ENCODE results near the gene LRRTM1. TPM values are rescaled to one million over a fixed set of nuclear protein-coding genes. Genes with fewer than 3 reads are reported as not detected.

Gene LRRTM1
- total and polyA plus RNA-seq, 4 donors = 0.09 TPM; not detected in 3

DNA sequence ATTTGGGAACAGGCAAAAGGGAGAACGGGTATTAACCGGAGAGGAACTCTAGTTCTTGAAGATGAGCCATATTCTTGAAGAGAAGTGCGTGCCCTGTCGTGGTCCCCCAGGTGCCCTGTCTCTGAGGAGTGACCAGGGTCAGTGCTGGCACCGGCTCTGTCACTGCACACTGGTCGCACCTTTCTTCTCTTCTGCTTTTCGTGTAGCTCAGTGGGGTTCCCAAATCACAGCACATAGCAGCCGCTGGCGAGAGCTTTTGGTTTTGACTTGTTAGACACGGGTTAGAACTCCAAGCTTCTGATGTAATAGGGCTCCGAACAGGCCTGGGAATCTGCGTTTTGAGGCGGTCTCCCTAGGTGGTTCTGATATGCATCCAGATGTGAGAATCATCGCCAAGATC is 18.4 kb upstream of the LRRTM1 start:
- Histone ChIP-seq H3K9ac (ENCODE audit: low read depth in 1 of 2, low read length in 2 of 2) (no peak overlapping the region), H3K9me3 (ENCODE audit: control insufficient read depth in 4 of 4, low read length in 3 of 4) (no peaks in the 10 kb centered on the region), H3K27ac (ENCODE audit: low read depth in 1 of 2, low read length in 2 of 2) (no peak overlapping the region), H3K36me3 (ENCODE audit: control insufficient read depth in 4 of 4, insufficient read depth in 3 of 4, low read depth in 1 of 4, low read length in 3 of 4) (no peaks in the 10 kb centered on the region), H3K4me3 (ENCODE audit: low read depth in 1 of 3, low read length in 3 of 3) (no peak overlapping the region), H3K27me3 (ENCODE audit: control insufficient read depth in 4 of 4, insufficient read depth in 4 of 4, low read length in 3 of 4) (peaks cover 0 to 9% (median 0%) of the 10 kb centered on the region in 4 donors), H3K4me1 (ENCODE audit: control insufficient read depth in 4 of 4, insufficient read depth in 4 of 4, low read length in 3 of 4) (no peaks in the 10 kb centered on the region)
- DNase-seq (ENCODE audit: low spot score) = no peak
- TF ChIP-seq, protein P1, sequence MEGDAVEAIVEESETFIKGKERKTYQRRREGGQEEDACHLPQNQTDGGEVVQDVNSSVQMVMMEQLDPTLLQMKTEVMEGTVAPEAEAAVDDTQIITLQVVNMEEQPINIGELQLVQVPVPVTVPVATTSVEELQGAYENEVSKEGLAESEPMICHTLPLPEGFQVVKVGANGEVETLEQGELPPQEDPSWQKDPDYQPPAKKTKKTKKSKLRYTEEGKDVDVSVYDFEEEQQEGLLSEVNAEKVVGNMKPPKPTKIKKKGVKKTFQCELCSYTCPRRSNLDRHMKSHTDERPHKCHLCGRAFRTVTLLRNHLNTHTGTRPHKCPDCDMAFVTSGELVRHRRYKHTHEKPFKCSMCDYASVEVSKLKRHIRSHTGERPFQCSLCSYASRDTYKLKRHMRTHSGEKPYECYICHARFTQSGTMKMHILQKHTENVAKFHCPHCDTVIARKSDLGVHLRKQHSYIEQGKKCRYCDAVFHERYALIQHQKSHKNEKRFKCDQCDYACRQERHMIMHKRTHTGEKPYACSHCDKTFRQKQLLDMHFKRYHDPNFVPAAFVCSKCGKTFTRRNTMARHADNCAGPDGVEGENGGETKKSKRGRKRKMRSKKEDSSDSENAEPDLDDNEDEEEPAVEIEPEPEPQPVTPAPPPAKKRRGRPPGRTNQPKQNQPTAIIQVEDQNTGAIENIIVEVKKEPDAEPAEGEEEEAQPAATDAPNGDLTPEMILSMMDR (IDR thresholded peaks at IDR 0.05; ENCODE audit: low read depth, low read length, missing input control) = no peak
- TF ChIP-seq YY1 (IDR thresholded peaks at IDR 0.05) (no peak), TAF1 (conservative IDR thresholded peaks at IDR 0.05) (no peak)
- 28% methylated on average over 14 of the region's 14 CpGs for WGBS

DNA sequence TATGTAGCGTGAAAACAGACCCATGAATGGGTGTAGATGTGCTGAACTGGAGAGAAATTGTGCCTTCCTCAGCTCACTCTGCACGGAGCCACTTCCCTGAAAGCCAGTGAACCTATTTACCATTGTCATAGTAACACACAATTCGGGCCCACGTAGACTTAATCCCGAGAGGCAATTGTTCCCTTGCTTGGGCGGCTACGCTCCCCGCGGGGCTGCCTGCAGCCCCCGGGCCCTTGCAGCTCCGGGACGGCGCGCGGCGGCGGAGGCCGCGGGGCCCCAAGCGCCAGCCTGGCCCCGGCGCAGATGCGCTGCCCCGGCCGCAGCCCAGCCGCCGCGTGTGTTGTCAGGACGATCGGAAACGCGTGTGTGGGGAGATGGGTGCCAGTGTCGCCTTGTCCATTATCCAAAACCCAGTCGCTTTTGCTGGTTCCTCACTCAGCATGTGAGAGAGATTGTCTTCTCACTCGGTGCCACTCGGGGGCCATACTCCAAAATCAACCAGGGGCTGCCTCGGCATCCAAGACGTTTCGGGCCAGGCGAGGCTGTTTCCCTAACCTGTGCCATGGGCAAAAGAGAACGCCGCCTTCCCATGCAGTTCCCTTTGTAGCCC is 17.9 kb upstream of the LRRTM1 start:
- H3K4me1 ChIP-seq (ENCODE audit: control insufficient read depth in 4 of 4, insufficient read depth in 4 of 4, low read length in 3 of 4) = no peaks in the 10 kb centered on the region
- no peak overlapping the region for H3K27ac ChIP-seq (ENCODE audit: low read depth in 1 of 2, low read length in 2 of 2)
- no peak overlapping the region for H3K9ac ChIP-seq (ENCODE audit: low read depth in 1 of 2, low read length in 2 of 2)
- TF ChIP-seq, protein P2, sequence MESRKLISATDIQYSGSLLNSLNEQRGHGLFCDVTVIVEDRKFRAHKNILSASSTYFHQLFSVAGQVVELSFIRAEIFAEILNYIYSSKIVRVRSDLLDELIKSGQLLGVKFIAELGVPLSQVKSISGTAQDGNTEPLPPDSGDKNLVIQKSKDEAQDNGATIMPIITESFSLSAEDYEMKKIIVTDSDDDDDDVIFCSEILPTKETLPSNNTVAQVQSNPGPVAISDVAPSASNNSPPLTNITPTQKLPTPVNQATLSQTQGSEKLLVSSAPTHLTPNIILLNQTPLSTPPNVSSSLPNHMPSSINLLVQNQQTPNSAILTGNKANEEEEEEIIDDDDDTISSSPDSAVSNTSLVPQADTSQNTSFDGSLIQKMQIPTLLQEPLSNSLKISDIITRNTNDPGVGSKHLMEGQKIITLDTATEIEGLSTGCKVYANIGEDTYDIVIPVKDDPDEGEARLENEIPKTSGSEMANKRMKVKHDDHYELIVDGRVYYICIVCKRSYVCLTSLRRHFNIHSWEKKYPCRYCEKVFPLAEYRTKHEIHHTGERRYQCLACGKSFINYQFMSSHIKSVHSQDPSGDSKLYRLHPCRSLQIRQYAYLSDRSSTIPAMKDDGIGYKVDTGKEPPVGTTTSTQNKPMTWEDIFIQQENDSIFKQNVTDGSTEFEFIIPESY (IDR thresholded peaks at IDR 0.05) = no peak
- TF ChIP-seq EGR1 (IDR thresholded peaks at IDR 0.05; ENCODE audit: low read depth in 2 of 2) = no peak
- DNase-seq (ENCODE audit: low spot score) = no peak
- no peaks in the 10 kb centered on the region for H3K36me3 ChIP-seq (ENCODE audit: control insufficient read depth in 4 of 4, insufficient read depth in 3 of 4, low read depth in 1 of 4, low read length in 3 of 4)
- H3K4me3 ChIP-seq (ENCODE audit: low read depth in 1 of 3, low read length in 3 of 3) = no peak overlapping the region
- peaks cover 0 to 9% (median 0%) of the 10 kb centered on the region in 4 donors for H3K27me3 ChIP-seq (ENCODE audit: control insufficient read depth in 4 of 4, insufficient read depth in 4 of 4, low read length in 3 of 4)
- 12% methylated on average over 42 of the region's 42 CpGs for WGBS
- H3K9me3 ChIP-seq (ENCODE audit: control insufficient read depth in 4 of 4, low read length in 3 of 4) = no peaks in the 10 kb centered on the region

DNA sequence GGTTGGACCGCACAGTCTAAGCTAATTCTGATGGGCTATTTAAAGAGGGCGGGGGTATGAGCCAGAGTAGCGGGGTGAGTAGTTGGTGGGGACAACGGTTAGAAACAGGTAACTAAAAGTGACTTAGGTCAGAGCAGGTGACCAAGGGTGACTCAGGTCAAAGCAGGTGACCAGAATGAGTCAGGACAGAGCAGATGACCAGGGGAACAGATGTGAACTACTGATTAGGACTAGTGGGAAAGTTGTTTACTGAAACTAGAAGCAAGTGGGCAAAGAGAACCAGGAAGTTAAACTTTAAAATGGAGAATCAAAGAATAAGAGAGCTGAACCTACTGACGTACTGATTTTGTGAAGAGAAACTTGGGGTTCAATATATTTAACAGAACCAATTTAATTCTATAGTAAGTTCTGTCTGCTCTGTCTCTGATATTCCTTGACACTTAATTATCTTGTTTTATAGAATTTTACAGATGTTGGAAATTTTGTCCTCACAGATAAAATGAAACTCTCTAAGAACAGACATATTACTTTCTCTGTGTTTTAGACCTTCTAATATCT is 7.8 kb upstream of the LRRTM1 start:
- Histone ChIP-seq H3K4me3 (ENCODE audit: low read depth in 1 of 3, low read length in 3 of 3) (no peak overlapping the region), H3K9me3 (ENCODE audit: control insufficient read depth in 4 of 4, low read length in 3 of 4) (no peaks in the 10 kb centered on the region), H3K4me1 (ENCODE audit: control insufficient read depth in 4 of 4, insufficient read depth in 4 of 4, low read length in 3 of 4) (no peaks in the 10 kb centered on the region), H3K9ac (ENCODE audit: low read depth in 1 of 2, low read length in 2 of 2) (no peak overlapping the region), H3K27ac (ENCODE audit: low read depth in 1 of 2, low read length in 2 of 2) (no peak overlapping the region), H3K36me3 (ENCODE audit: control insufficient read depth in 4 of 4, insufficient read depth in 3 of 4, low read depth in 1 of 4, low read length in 3 of 4) (no peaks in the 10 kb centered on the region), H3K27me3 (ENCODE audit: control insufficient read depth in 4 of 4, insufficient read depth in 4 of 4, low read length in 3 of 4) (peaks cover 0 to 6% (median 2%) of the 10 kb centered on the region in 4 donors)
- 70% methylated on average over 5 of the region's 5 CpGs for WGBS
- no peak for DNase-seq (ENCODE audit: low spot score)
- TF ChIP-seq, protein P3, sequence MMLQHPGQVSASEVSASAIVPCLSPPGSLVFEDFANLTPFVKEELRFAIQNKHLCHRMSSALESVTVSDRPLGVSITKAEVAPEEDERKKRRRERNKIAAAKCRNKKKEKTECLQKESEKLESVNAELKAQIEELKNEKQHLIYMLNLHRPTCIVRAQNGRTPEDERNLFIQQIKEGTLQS (IDR thresholded peaks at IDR 0.05) = no peak
- TF ChIP-seq, protein P1 (IDR thresholded peaks at IDR 0.05; ENCODE audit: low read depth, low read length, missing input control) = no peak
- no peak for TF ChIP-seq NR2F2 (IDR thresholded peaks at IDR 0.05)
- no peak for TF ChIP-seq FOXA1 (IDR thresholded peaks at IDR 0.05)
- no peak for TF ChIP-seq HNF4G (IDR thresholded peaks at IDR 0.05)
- TF ChIP-seq SP1 (IDR thresholded peaks at IDR 0.05) = no peak
- TF ChIP-seq RAD21 (IDR thresholded peaks at IDR 0.05) = no peak
- no peak for TF ChIP-seq RXRA (IDR thresholded peaks at IDR 0.05)
- TF ChIP-seq, protein P2 (IDR thresholded peaks at IDR 0.05) = no peak
- TF ChIP-seq, protein P4, sequence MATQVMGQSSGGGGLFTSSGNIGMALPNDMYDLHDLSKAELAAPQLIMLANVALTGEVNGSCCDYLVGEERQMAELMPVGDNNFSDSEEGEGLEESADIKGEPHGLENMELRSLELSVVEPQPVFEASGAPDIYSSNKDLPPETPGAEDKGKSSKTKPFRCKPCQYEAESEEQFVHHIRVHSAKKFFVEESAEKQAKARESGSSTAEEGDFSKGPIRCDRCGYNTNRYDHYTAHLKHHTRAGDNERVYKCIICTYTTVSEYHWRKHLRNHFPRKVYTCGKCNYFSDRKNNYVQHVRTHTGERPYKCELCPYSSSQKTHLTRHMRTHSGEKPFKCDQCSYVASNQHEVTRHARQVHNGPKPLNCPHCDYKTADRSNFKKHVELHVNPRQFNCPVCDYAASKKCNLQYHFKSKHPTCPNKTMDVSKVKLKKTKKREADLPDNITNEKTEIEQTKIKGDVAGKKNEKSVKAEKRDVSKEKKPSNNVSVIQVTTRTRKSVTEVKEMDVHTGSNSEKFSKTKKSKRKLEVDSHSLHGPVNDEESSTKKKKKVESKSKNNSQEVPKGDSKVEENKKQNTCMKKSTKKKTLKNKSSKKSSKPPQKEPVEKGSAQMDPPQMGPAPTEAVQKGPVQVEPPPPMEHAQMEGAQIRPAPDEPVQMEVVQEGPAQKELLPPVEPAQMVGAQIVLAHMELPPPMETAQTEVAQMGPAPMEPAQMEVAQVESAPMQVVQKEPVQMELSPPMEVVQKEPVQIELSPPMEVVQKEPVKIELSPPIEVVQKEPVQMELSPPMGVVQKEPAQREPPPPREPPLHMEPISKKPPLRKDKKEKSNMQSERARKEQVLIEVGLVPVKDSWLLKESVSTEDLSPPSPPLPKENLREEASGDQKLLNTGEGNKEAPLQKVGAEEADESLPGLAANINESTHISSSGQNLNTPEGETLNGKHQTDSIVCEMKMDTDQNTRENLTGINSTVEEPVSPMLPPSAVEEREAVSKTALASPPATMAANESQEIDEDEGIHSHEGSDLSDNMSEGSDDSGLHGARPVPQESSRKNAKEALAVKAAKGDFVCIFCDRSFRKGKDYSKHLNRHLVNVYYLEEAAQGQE (IDR thresholded peaks at IDR 0.05) = no peak
- TF ChIP-seq HNF4A (conservative IDR thresholded peaks at IDR 0.05) = no peak
